HG03066 (cell line): Measurements from ENCODE around the gene LAMB1.

Experiments
- ATAC-seq: cut with Tn5 transposase; IDR thresholded peaks from one replicate; pipeline ENCODE4 v1.9.1; 2021; ENCODE audit warnings: low read depth; ENCODE audit not compliant: unreplicated experiment

Gene LAMB1

GRCh38 chr7:107884066-107884818 is 118.7 kb downstream of the LAMB1 start:
- no peak for ATAC-seq

GRCh38 chr7:107882766-107883165 is 120.2 kb downstream of the LAMB1 start:
- no peak for ATAC-seq

- no peak for ATAC-seq
These were observed 123.4 kb downstream of the LAMB1 start for GRCh38 chr7:107879400-107880035.

- no peak for ATAC-seq
These were observed 124.3 kb downstream of the LAMB1 start for GRCh38 chr7:107878636-107879035.

- ATAC-seq, result no peak
These were observed 125.1 kb downstream of the LAMB1 start for GRCh38 chr7:107877731-107878382.

- ATAC-seq, result no peak
These were observed 126.0 kb downstream of the LAMB1 start for GRCh38 chr7:107876916-107877315.

- ATAC-seq, result no peak
These were observed 128.1 kb downstream of the LAMB1 start for GRCh38 chr7:107874605-107875446.

GRCh38 chr7:107874111-107874510 is 128.8 kb downstream of the LAMB1 start:
- no peak for ATAC-seq
